ENCODE measurements around the gene TM9SF4. TPM values are rescaled to one million over a fixed set of nuclear protein-coding genes. Genes with fewer than 3 reads are reported as not detected.

Gene TM9SF4
- total RNA-seq, 1 donor = 41.1 TPM

DNA sequence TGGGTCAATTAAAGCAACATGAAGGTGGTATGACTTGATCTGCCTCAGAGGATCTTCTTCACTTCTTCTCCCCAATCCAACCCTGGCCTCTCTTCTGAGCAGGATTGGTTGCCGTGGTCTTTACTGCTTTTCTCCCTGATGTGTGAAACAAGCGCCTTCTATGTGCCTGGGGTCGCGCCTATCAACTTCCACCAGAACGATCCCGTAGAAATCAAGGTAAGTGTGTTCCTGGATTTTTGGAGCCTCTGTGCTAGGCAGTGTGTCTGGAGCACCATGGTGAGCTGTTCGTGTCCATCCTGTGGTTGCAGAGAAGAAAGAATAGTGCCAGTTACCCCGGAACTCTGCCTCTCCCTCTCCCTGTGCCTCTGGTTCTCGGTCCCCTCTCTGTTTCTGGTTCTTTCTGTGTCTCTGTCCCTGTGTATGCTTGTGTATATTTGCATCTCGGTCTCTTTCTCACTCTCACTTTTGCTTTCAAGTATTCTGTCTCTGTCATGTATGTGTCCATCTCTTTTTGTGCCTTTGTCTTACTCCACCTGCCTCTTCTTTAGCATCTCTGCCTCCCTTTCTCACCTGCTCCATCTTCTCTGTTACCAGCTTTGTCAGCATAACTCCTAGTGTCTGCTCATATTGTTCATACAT, 23.5 kb downstream of the TM9SF4 start:
- DNase-seq (ENCODE audit: low read depth) = no peak
- TF ChIP-seq, protein P1, sequence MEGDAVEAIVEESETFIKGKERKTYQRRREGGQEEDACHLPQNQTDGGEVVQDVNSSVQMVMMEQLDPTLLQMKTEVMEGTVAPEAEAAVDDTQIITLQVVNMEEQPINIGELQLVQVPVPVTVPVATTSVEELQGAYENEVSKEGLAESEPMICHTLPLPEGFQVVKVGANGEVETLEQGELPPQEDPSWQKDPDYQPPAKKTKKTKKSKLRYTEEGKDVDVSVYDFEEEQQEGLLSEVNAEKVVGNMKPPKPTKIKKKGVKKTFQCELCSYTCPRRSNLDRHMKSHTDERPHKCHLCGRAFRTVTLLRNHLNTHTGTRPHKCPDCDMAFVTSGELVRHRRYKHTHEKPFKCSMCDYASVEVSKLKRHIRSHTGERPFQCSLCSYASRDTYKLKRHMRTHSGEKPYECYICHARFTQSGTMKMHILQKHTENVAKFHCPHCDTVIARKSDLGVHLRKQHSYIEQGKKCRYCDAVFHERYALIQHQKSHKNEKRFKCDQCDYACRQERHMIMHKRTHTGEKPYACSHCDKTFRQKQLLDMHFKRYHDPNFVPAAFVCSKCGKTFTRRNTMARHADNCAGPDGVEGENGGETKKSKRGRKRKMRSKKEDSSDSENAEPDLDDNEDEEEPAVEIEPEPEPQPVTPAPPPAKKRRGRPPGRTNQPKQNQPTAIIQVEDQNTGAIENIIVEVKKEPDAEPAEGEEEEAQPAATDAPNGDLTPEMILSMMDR (IDR thresholded peaks at IDR 0.05; ENCODE audit: insufficient read depth, low read length) = no peak
- no peak overlapping the region for H3K4me3 ChIP-seq (ENCODE audit: low read depth, low read length)

DNA sequence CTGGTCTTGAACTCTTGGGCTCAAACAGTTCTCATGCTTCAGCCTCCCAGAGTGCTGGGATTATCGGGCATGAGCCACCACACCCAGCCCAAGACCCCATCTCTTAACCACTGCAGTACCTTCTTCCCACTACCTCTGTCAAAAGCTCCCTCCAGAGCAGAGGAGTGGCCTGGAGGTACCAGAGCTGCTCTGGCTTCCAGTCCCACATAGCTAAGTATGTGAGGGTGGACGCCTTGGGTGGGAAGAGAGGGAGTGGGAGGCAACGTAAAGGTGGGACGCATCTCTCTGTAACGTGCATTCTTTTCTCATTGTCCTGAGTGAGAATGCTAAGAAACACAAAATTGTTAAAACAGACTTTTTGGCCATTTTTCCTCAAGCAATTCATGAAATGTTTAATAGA, 24.5 kb downstream of the TM9SF4 start:
- TF ChIP-seq, protein P1 (IDR thresholded peaks at IDR 0.05; ENCODE audit: insufficient read depth, low read length) = no peak
- DNase-seq (ENCODE audit: low read depth) = no peak
- no peak overlapping the region for H3K4me3 ChIP-seq (ENCODE audit: low read depth, low read length)

DNA sequence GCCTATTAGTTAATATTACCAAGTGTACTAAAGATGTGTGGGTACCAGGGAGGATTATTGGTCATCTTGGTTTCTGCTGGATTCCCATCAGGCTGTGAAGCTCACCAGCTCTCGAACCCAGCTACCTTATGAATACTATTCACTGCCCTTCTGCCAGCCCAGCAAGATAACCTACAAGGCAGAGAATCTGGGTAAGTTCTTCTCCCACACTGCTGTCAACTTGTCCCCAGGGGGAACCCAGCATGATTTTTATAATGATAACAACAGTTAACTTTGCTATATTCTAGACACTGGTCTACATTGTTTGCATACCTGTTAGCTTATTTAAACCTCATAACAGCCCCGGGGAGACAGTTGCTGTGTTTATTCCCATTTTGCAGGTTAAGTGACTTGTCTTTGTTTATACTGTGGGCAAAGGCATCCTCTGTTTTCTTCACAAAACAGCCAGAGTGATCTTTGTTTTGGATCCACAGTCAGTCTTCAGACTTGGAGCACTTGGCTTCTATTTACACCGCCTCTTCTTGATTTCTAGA, 26.5 kb downstream of the TM9SF4 start:
- no peak for DNase-seq (ENCODE audit: low read depth)
- no peak overlapping the region for H3K4me3 ChIP-seq (ENCODE audit: low read depth, low read length)
- TF ChIP-seq, protein P1 (IDR thresholded peaks at IDR 0.05; ENCODE audit: insufficient read depth, low read length) = no peak

DNA sequence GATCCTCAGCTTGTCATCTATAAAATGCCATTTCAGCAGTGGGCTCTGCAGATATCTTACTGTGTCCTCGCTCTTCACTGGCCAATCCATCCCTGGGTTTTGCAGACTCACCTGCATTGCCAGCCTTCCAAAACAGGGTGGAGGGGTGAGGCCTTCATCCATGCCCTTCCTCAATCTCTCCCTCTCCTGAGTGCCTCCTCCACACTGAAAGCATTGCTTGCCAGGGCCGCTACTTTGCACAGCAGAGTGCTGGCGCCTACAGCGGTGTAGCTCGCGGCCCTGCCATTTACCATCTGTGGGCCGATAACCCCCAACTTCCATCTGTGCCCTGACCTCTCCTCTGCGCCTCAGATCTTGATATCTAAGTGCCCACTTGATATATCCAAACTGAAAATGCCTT, 29.4 kb downstream of the TM9SF4 start:
- TF ChIP-seq, protein P1 (IDR thresholded peaks at IDR 0.05; ENCODE audit: insufficient read depth, low read length) = no peak
- H3K4me3 ChIP-seq (ENCODE audit: low read depth, low read length) = no peak overlapping the region
- DNase-seq (ENCODE audit: low read depth) = no peak

DNA sequence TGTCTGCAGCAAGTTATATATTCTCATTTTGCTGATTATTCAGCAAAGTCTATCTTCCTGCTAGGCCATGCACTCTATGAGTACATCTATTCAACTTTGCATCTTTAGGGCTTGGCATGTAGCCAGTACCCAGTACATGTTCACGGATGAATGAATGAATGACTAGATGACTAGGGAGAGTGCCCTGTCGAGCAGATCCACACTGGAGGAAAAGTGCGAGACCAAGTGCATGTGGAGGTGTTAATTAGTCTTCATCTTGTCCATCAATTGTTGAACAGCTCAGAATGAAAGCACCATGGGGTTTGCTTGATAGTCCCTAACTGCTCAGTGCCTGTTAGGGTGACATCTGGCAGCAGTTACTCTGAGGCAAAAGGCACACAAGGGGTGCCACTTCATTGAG, 30.4 kb downstream of the TM9SF4 start:
- H3K4me3 ChIP-seq (ENCODE audit: low read depth, low read length) = no peak overlapping the region
- TF ChIP-seq, protein P1 (IDR thresholded peaks at IDR 0.05; ENCODE audit: insufficient read depth, low read length) = no peak
- no peak for DNase-seq (ENCODE audit: low read depth)

DNA sequence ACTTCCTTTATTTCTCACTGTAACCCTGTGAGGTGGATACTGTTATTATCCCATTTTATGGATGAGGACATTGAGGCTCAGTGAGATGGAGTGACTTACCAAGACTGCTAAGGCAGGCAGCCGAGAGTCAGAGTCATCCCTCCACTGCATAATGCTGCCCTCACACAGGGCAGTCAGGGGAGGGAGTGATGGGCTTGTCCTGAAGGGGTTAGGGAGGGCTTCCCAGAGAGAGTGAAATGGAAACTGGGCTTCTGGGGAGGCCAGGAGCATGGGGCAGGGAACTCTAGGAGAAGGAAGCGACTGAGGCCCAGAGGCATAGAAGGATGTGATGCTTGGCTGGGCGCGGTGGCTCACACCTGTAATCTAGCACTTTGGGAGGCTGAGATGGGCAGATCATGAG, 31.1 kb downstream of the TM9SF4 start:
- TF ChIP-seq, protein P1 (IDR thresholded peaks at IDR 0.05; ENCODE audit: insufficient read depth, low read length) = no peak
- H3K4me3 ChIP-seq (ENCODE audit: low read depth, low read length) = no peak overlapping the region
- DNase-seq (ENCODE audit: low read depth) = no peak

Data from fibroblast of the aortic adventitia (primary cell).